Stimulated activated CD8-positive, alpha-beta memory T cell treated with anti-CD3 and anti-CD28 coated beads, Interleukin-15, amount 100 ng/mL, for 1 hour (primary cell): Measurements from ENCODE around the gene IRF7.
"Not testable (repeated sequence)": the region's sequence is repeated elsewhere in the genome, so short reads cannot be mapped to it uniquely, and the experiment has no call there.

Experiments
- DNase-seq: peaks from one replicate; pipeline ENCODE4 v3.0.0-alpha.2; 2020; ENCODE audit warnings: low read depth

Gene IRF7

GRCh38 chr11:615504-616319, at the start of gene IRF7:
Gene IRF7 (minus strand): TSS chr11:615950. CDS start chr11:615364, 586 bp downstream.
- peak; percentile 78 for DNase-seq

- no peak for DNase-seq
These were observed 49.4 kb upstream of the IRF7 start for GRCh38 chr11:665062-665703.

GRCh38 chr11:662689-663274, 47.0 kb upstream of the IRF7 start:
- DNase-seq = no peak

GRCh38 chr11:660681-661444, 45.1 kb upstream of the IRF7 start:
- DNase-seq = no peak

- DNase-seq = no peak
These were observed 44.5 kb upstream of the IRF7 start for GRCh38 chr11:660281-660680.

- no peak for DNase-seq
These were observed 43.9 kb upstream of the IRF7 start for GRCh38 chr11:659532-660085.

DNA sequence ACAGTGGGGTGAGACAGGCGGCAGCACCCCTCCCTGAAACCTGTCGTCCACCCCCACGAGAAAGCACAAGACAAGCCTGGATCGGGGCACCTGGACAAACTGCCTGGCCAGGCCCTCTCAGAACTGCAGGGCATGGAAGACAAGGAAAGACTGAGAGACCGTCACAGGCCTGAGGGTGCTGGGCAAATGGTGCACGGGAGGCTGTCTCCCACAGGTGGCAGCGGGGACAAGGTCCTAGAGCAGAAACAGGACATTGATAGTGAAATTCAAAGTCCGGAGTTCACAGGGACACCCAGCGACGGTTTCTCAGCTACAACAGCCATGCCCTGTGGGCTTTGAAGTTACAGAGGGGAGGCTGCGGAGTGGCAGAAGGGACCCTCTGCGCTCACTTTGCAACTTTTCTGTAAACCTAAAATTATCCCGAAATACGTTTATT, 42.0 kb upstream of the IRF7 start:
- DNase-seq = no peak

- DNase-seq = no peak
These were observed 41.1 kb upstream of the IRF7 start for GRCh38 chr11:656866-657265.

DNA sequence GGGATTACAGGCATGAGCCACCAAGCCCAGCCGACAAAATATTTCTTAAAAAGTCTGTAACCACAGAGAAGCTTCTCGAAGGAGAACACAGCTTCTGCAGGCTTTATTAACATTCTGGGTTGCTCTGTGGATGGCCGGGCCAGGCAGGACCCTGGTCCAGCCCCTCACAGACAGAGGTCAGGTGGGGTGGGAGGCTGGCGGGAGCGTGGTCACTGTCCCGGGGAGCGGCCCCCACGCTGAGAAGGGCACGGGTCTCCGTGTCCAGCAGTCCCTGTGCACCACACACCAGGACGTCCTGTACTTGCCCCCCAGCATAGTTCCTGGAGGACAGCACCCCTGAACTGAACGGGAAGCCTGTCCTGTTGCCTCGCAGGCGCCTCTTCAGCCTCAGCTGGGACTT, 40.7 kb upstream of the IRF7 start:
- DNase-seq = no peak

GRCh38 chr11:655036-655726, 39.4 kb upstream of the IRF7 start:
- DNase-seq = no peak

GRCh38 chr11:654444-654843, 38.7 kb upstream of the IRF7 start:
- DNase-seq = not testable (repeated sequence)

DNA sequence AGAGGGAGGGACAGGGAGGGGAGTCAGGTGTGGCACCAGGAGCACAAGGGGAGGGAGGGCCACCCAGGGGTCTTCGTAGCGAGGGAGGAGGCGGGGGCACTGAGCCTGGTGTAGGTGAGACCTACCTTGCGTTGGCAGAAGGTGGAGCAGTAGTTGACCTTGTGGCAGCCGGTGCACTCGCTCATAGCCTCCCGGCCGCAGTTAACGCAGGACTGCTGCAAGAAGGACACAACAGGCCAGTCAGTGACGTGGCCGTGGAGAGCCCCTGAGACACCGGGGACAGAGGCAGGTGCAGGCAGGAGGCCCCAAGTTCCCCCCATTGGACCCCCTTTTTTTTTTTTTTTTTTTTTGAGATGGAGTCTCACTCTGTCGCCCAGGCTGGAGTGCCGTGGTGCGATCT, 38.1 kb upstream of the IRF7 start:
- no peak for DNase-seq

DNA sequence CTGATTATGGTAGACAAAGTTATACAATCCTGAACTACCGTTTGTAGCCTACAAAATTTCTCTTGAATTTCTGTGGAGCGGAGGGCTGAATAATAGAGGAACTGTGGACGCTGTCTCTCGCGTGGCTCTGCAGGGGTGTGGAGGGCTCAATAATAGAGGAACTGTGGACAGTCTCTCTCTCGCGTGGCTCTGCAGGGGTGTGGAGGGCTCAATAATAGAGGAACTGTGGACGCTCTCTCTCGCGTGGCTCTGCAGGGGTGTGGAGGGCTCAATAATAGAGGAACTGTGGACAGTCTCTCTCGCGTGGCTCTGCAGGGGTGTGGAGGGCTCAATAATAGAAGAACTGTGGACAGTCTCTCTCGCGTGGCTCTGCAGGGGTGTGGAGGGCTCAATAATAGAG, 37.4 kb upstream of the IRF7 start:
- DNase-seq = not testable (repeated sequence)

- no peak for DNase-seq
These were observed 34.7 kb upstream of the IRF7 start for GRCh38 chr11:650482-650881.

DNA sequence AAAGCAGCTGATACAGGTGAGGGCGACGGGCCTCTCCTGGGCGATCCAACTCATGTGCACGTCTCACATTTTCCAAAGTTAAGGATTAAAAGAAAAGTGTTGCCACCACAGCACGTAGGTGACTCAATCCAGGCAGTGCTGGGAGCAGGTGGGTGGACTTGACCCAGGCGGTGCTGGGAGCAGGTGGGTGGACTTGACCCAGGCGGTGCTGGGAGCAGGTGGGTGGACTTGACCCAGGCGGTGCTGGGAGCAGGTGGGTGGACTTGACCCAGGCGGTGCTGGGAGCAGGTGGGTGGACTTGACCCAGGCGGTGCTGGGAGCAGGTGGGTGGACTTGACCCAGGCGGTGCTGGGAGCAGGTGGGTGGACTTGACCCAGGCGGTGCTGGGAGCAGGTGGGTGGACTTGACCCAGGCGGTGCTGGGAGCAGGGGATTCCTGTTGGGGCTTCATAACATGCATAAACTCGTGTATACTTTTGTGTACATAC, 32.0 kb upstream of the IRF7 start:
- not testable (repeated sequence) for DNase-seq

- no peak for DNase-seq
These were observed 30.5 kb upstream of the IRF7 start for GRCh38 chr11:646214-646613.

GRCh38 chr11:645536-645935, 29.8 kb upstream of the IRF7 start:
- DNase-seq = no peak

- DNase-seq = no peak
These were observed 28.3 kb upstream of the IRF7 start for GRCh38 chr11:643849-644738.

GRCh38 chr11:643366-643765, 27.6 kb upstream of the IRF7 start:
- no peak for DNase-seq

DNA sequence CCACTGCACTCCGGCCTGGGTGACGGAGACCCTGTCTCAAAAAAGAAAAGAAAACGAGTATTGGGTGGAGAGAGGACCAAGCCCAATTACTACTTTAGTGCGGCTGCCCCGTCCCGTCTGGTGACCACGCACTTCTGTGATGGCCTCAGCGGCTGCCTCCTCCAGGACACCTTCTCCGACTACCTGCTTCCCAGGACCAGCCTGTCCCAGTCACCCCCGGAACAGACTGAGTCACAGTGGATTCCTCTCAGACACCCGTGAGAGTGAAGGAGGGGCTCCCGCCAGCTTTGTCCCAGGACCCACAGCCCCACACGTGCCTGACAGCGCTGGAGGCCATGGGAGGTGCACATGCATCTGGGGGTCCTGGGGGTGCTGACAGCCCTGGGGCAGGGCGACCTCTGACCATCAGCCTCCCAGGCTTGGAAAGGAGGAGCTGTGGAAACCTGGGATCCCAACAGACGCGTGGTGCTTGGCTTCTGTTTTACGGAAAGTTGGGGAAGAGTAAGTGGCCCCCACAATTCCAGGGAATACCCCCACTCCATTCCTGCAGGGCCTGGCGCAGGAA, 26.1 kb upstream of the IRF7 start:
- no peak for DNase-seq
